Stimulated activated CD4-positive, alpha-beta T cell treated with anti-CD3 and anti-CD28 coated beads, Interleukin-1b, Interleukin-23, amount 100 ng/mL, for 1 hour (primary cell): ENCODE measurements around the gene RAP2A.

Source experiments
- DNase-seq, 2 donors: peaks; one replicate each; pipeline ENCODE4 v3.0.0-alpha.2; 2020; ENCODE audit warnings: low read depth in 2 of 2

Gene RAP2A

GRCh38 chr13:97495678-97496077 is 61.7 kb downstream of the RAP2A start:
- DNase-seq, result no peak

GRCh38 chr13:97496511-97496910 is 62.5 kb downstream of the RAP2A start:
- DNase-seq, result no peak

- DNase-seq, result no peak
These were observed 63.4 kb downstream of the RAP2A start for GRCh38 chr13:97497400-97497799.

- no peak for DNase-seq
These were observed 64.5 kb downstream of the RAP2A start for GRCh38 chr13:97498419-97498818.

GRCh38 chr13:97499181-97499580 is 65.2 kb downstream of the RAP2A start:
- DNase-seq, result no peak

GRCh38 chr13:97502181-97502580 is 68.2 kb downstream of the RAP2A start:
- DNase-seq, result no peak

- no peak for DNase-seq
These were observed 68.7 kb downstream of the RAP2A start for GRCh38 chr13:97502706-97503105.

GRCh38 chr13:97505017-97505416 is 71.0 kb downstream of the RAP2A start:
- no peak for DNase-seq

GRCh38 chr13:97506511-97506910 is 72.5 kb downstream of the RAP2A start:
- no peak for DNase-seq

GRCh38 chr13:97512732-97513131 is 78.8 kb downstream of the RAP2A start:
- no peak for DNase-seq

GRCh38 chr13:97515643-97516042 is 81.7 kb downstream of the RAP2A start:
- DNase-seq, result no peak

- no peak for DNase-seq
These were observed 84.0 kb downstream of the RAP2A start for GRCh38 chr13:97517967-97518366.
